Karpas-422 (cell line): ENCODE results near the gene TMEM151A. TPM values are rescaled to one million over a fixed set of nuclear protein-coding genes. Genes with fewer than 3 reads are reported as not detected.

Source experiments
- DNase-seq: peaks from one replicate; pipeline ENCODE4 v3.0.0-alpha.2; 2015
- H2AFZ ChIP-seq: fragments of 200-600 bp; sonication (generic); 2 replicates; pipeline ENCODE4 v1.6.1; 2014; ENCODE audit warnings: antibody characterized with exemption, low read length, mixed read lengths
- H3K27ac ChIP-seq: fragments of 200-600 bp; sonication (generic); 2 replicates; pipeline ENCODE4 v1.5.1; 2014; ENCODE audit warnings: mild to moderate bottlenecking, low read length, moderate library complexity
- H3K27me3 ChIP-seq: fragments of 200-600 bp; sonication (generic); 2 replicates; pipeline ENCODE4 v1.6.1; 2014; ENCODE audit warnings: low read length, mixed read lengths
- H3K36me3 ChIP-seq: fragments of 200-600 bp; sonication (generic); 2 replicates; pipeline ENCODE4 v1.6.1; 2014; ENCODE audit warnings: low read length, mixed read lengths; ENCODE audit not compliant: insufficient read depth
- H3K4me1 ChIP-seq: fragments of 200-600 bp; sonication (generic); 2 replicates; pipeline ENCODE4 v1.6.1; 2014; ENCODE audit warnings: mild to moderate bottlenecking, low read length, mixed read lengths
- H3K4me2 ChIP-seq: fragments of 200-600 bp; sonication (generic); 2 replicates; pipeline ENCODE4 v1.6.1; 2014; ENCODE audit warnings: low read length, low read depth, mild to moderate bottlenecking; ENCODE audit not compliant: poor library complexity, severe bottlenecking
- H3K4me3 ChIP-seq: fragments of 200-600 bp; sonication (generic); 2 replicates; pipeline ENCODE4 v1.5.1; 2014; ENCODE audit warnings: mild to moderate bottlenecking, antibody characterized with exemption, low read length, mixed read lengths
- H3K79me2 ChIP-seq: fragments of 200-600 bp; sonication (generic); 2 replicates; pipeline ENCODE4 v1.6.1; 2014; ENCODE audit warnings: mild to moderate bottlenecking, low read length, mixed read lengths
- H3K9ac ChIP-seq: fragments of 200-600 bp; sonication (generic); 2 replicates; pipeline ENCODE4 v1.6.0; 2014; ENCODE audit warnings: low read length
- H3K9me2 ChIP-seq: fragments of 200-600 bp; sonication (generic), shearing (Covaris generic); replicated peaks from 2 replicates; pipeline ENCODE4 v1.6.0; 2014; ENCODE audit warnings: mild to moderate bottlenecking, low read length, moderate library complexity; ENCODE audit not compliant: insufficient read depth
- H3K9me3 ChIP-seq: fragments of 300-700, 200-600 bp; sonication (generic); 2 replicates; pipeline ENCODE4 v1.6.1; 2014; ENCODE audit warnings: low read length, mixed read lengths
- H4K20me1 ChIP-seq: fragments of 200-600 bp; sonication (generic); 2 replicates; pipeline ENCODE4 v1.6.1; 2014; ENCODE audit warnings: mild to moderate bottlenecking, antibody characterized with exemption, low read length, low read depth; ENCODE audit not compliant: insufficient read depth
- total RNA-seq: library from RNA; depleted of rRNA; stranded (reverse); fragments of >200 nt; shearing (Covaris generic); gene quantifications from 2 replicates; pipeline ENCODE4 v1.2.3, GENCODE V29; 2014; ENCODE audit warnings: low replicate concordance

The TMEM151A gene
- total RNA-seq, 1 experiment from 2014 or later = not detected

GRCh38 chr11:66258473-66258893 lies 33.2 kb upstream of the TMEM151A start:
- H4K20me1 ChIP-seq = peaks cover 3% of the 10 kb centered on the region; the same call in 1 of the 2 replicates
- no peaks in the 10 kb centered on the region for H3K9me2 ChIP-seq
- DNase-seq = no peak
- peak overlapping the region; percentile 82 for H3K27ac ChIP-seq
- H2AFZ ChIP-seq = no peak overlapping the region
- peaks cover 14% of the 10 kb centered on the region; the same call in 1 of the 2 replicates for H3K36me3 ChIP-seq
- peak overlapping the region; percentile 93 for H3K4me3 ChIP-seq
- H3K79me2 ChIP-seq = peaks cover 26% of the 10 kb centered on the region
- peak overlapping the region; percentile 89 for H3K9ac ChIP-seq
- H3K4me2 ChIP-seq = peak overlapping the region; percentile 94
- H3K9me3 ChIP-seq = no peaks in the 10 kb centered on the region
- peaks cover 39% of the 10 kb centered on the region for H3K4me1 ChIP-seq
- H3K27me3 ChIP-seq = no peaks in the 10 kb centered on the region

GRCh38 chr11:66259225-66259624 lies 32.5 kb upstream of the TMEM151A start:
- peaks cover 26% of the 10 kb centered on the region for H3K79me2 ChIP-seq
- H3K27ac ChIP-seq = no peak overlapping the region
- H3K9me3 ChIP-seq = no peaks in the 10 kb centered on the region
- peak overlapping the region; percentile 93; the same call in 1 of the 2 replicates for H3K4me3 ChIP-seq
- peaks cover 3% of the 10 kb centered on the region; the same call in 1 of the 2 replicates for H4K20me1 ChIP-seq
- no peak for DNase-seq
- peaks cover 14% of the 10 kb centered on the region; the same call in 1 of the 2 replicates for H3K36me3 ChIP-seq
- no peaks in the 10 kb centered on the region for H3K9me2 ChIP-seq
- peaks cover 36% of the 10 kb centered on the region for H3K4me1 ChIP-seq
- H3K27me3 ChIP-seq = no peaks in the 10 kb centered on the region
- H3K4me2 ChIP-seq = peak overlapping the region; percentile 94
- peak overlapping the region; percentile 89; the same call in 1 of the 2 replicates for H3K9ac ChIP-seq
- H2AFZ ChIP-seq = no peak overlapping the region

DNA sequence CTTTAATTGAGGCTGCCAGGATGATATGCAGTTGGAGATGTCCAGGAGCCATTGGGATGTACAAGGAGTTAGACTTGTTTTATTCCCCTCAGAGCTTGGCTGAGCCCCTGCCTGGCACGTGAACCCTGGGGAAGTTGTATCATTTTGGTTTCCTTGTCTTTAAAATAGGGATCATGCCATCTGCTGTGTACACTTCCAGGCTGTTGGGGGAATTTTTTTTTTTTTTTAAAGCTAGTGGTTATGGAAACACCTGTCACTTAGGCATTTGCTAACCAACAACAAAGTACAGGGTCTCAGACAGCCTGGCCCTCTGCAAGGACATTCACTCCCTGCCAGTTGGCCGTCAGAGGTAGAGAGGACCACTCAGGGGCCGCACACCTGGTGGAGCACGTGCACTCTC lies 31.7 kb upstream of the TMEM151A start:
- Histone ChIP-seq H3K36me3 (peaks cover 14% of the 10 kb centered on the region; the same call in 1 of the 2 replicates), H3K79me2 (peaks cover 26% of the 10 kb centered on the region), H4K20me1 (peaks cover 9% of the 10 kb centered on the region), H3K4me2 (no peak overlapping the region), H3K4me1 (peaks cover 33% of the 10 kb centered on the region), H3K27me3 (no peaks in the 10 kb centered on the region), H2AFZ (no peak overlapping the region), H3K9me2 (no peaks in the 10 kb centered on the region), H3K9me3 (no peaks in the 10 kb centered on the region), H3K9ac (no peak overlapping the region), H3K27ac (no peak overlapping the region), H3K4me3 (no peak overlapping the region)
- DNase-seq = no peak

DNA sequence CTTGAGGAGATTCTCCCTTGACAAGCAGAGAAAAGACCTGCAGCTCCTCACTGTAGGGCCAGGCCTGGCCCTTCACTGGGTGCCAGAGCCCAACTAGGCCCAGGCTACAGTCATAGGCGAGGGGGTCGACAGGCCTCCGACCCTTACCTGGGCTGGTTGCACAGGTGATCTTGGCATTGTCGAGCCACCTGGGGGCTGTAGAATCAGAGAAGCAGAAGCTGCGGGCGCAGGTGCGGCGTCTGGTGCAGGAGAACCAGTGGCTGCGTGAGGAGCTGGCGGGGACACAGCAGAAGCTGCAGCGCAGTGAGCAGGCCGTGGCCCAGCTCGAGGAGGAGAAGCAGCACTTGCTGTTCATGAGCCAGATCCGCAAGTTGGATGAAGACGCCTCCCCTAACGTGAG lies 30.1 kb upstream of the TMEM151A start:
- no peak overlapping the region for H3K4me3 ChIP-seq
- H3K9me3 ChIP-seq = no peaks in the 10 kb centered on the region
- H4K20me1 ChIP-seq = peaks cover 14% of the 10 kb centered on the region
- H3K9me2 ChIP-seq = no peaks in the 10 kb centered on the region
- peaks cover 26% of the 10 kb centered on the region for H3K79me2 ChIP-seq
- H3K9ac ChIP-seq = no peak overlapping the region
- no peak overlapping the region for H3K4me2 ChIP-seq
- H3K36me3 ChIP-seq = peaks cover 18% of the 10 kb centered on the region; the same call in 1 of the 2 replicates
- no peak for DNase-seq
- no peak overlapping the region for H3K27ac ChIP-seq
- H3K4me1 ChIP-seq = peaks cover 22% of the 10 kb centered on the region
- H3K27me3 ChIP-seq = no peaks in the 10 kb centered on the region
- H2AFZ ChIP-seq = no peak overlapping the region

DNA sequence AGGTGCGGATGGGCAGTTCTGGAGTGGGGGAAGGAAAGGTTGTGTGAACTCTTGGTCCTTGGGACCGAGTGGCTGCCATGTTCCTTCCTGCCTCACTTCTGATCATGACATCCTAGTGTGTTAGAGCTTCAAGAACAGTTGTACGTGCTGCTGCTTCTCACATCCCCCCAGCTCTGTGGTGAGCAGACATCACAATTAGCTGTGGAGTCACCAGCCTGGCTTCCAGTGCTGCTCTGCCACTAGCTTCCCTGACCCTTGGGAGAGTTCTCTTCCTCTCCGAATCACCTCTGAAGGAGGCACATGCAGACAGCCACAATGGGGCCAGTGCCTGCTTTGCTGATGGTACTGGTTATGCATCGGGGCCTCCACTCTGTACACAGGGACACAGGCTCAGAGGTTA lies 29.5 kb upstream of the TMEM151A start:
- H3K9ac ChIP-seq = no peak overlapping the region
- H3K27me3 ChIP-seq = no peaks in the 10 kb centered on the region
- H3K4me3 ChIP-seq = no peak overlapping the region
- no peak for DNase-seq
- H3K9me3 ChIP-seq = no peaks in the 10 kb centered on the region
- H3K9me2 ChIP-seq = no peaks in the 10 kb centered on the region
- no peak overlapping the region for H2AFZ ChIP-seq
- peaks cover 18% of the 10 kb centered on the region; the same call in 1 of the 2 replicates for H3K36me3 ChIP-seq
- H4K20me1 ChIP-seq = peaks cover 14% of the 10 kb centered on the region
- no peak overlapping the region for H3K4me2 ChIP-seq
- H3K4me1 ChIP-seq = peaks cover 20% of the 10 kb centered on the region
- H3K79me2 ChIP-seq = peaks cover 26% of the 10 kb centered on the region
- H3K27ac ChIP-seq = no peak overlapping the region

DNA sequence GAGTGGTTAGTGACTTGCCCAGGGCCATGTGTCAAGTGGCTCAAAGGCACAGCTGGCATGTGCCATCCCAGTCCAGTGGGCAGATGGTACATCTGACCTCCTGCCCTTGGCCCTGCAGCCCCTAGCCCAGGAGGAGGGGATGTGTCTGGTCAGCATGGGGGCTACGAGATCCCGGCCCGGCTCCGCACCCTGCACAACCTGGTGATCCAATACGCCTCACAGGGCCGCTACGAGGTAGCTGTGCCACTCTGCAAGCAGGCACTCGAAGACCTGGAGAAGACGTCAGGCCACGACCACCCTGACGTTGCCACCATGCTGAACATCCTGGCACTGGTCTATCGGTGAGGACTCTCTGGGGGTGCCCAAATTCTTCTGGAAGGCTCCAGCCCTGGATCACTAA lies 29.0 kb upstream of the TMEM151A start:
- Histone ChIP-seq H3K27me3 (no peaks in the 10 kb centered on the region), H3K27ac (no peak overlapping the region), H3K79me2 (peaks cover 26% of the 10 kb centered on the region), H3K36me3 (peaks cover 18% of the 10 kb centered on the region; the same call in 1 of the 2 replicates), H3K4me2 (no peak overlapping the region), H3K4me3 (no peak overlapping the region), H3K9me2 (no peaks in the 10 kb centered on the region), H3K4me1 (peaks cover 23% of the 10 kb centered on the region), H3K9ac (no peak overlapping the region), H3K9me3 (no peaks in the 10 kb centered on the region), H2AFZ (no peak overlapping the region), H4K20me1 (peaks cover 14% of the 10 kb centered on the region)
- no peak for DNase-seq

DNA sequence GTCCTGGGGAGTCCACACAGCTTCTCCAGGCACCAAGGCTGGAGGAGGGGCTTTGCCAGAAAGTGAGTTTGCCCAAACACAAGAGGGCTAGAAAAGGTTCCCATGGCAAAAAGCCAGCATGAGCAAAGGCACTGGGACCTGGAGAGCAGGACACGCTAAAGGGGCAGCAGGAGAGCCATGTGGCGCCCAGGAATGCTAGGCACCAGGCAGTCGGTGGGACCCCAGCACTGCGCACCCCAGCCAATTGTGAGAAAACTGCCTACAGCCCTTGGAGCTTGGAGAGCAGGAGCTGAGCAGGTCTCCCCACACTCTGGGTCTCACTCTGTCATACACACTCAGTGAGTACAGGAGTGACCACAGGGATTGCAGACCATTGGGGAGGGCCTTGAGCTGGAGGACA lies 28.5 kb upstream of the TMEM151A start:
- Histone ChIP-seq H3K9ac (no peak overlapping the region), H3K9me2 (no peaks in the 10 kb centered on the region), H3K9me3 (no peaks in the 10 kb centered on the region), H3K36me3 (peaks cover 18% of the 10 kb centered on the region; the same call in 1 of the 2 replicates), H4K20me1 (peaks cover 14% of the 10 kb centered on the region), H3K79me2 (peaks cover 21% of the 10 kb centered on the region), H3K4me3 (no peak overlapping the region), H3K4me1 (peaks cover 28% of the 10 kb centered on the region), H3K27ac (no peak overlapping the region), H2AFZ (no peak overlapping the region), H3K4me2 (no peak overlapping the region), H3K27me3 (no peaks in the 10 kb centered on the region)
- DNase-seq = no peak

GRCh38 chr11:66263785-66264184 lies 27.9 kb upstream of the TMEM151A start:
- Histone ChIP-seq H3K36me3 (peaks cover 18% of the 10 kb centered on the region; the same call in 1 of the 2 replicates), H2AFZ (no peak overlapping the region), H3K9me3 (no peaks in the 10 kb centered on the region), H3K4me2 (no peak overlapping the region), H3K27me3 (no peaks in the 10 kb centered on the region), H4K20me1 (peaks cover 11% of the 10 kb centered on the region; the same call in 1 of the 2 replicates), H3K79me2 (peaks cover 18% of the 10 kb centered on the region), H3K9ac (no peak overlapping the region), H3K9me2 (no peaks in the 10 kb centered on the region), H3K4me1 (peaks cover 24% of the 10 kb centered on the region), H3K4me3 (no peak overlapping the region), H3K27ac (no peak overlapping the region)
- DNase-seq = no peak
